NCI-H128 (cell line): ENCODE data around the gene ASCC2.
"Not testable (repeated sequence)": the region's sequence is repeated elsewhere in the genome, so short reads cannot be mapped to it uniquely, and the experiment has no call there.

Experiments
- DNase-seq: peaks from one replicate; lab custom pipeline; 2025; ENCODE audit not compliant: unreplicated experiment; lab: John Stamatoyannopoulos, UW

The ASCC2 gene

GRCh38 chr22:29837741-29838598 lies at the start of gene ASCC2:
Gene ASCC2 (minus strand): TSS chr22:29838274. CDS start chr22:29832325, 5,949 bp downstream.
- peak; percentile 90 for DNase-seq

GRCh38 chr22:29887358-29887757 lies 49.3 kb upstream of the ASCC2 start:
- no peak for DNase-seq

- DNase-seq: no peak
These were observed 48.5 kb upstream of the ASCC2 start for GRCh38 chr22:29886596-29886995.

- DNase-seq: no peak
These were observed 47.5 kb upstream of the ASCC2 start for GRCh38 chr22:29885610-29886009.

GRCh38 chr22:29883775-29884097 lies 45.7 kb upstream of the ASCC2 start:
- no peak for DNase-seq

- peak; percentile 61 for DNase-seq
These were observed 45.1 kb upstream of the ASCC2 start, which contains the start of gene MTMR3 for GRCh38 chr22:29883045-29883774. Gene MTMR3 (plus strand): TSS chr22:29883174. CDS start chr22:29971060, 87,886 bp downstream.

GRCh38 chr22:29882716-29883044 lies 44.6 kb upstream of the ASCC2 start:
- DNase-seq: no peak

- no peak for DNase-seq
These were observed 41.7 kb upstream of the ASCC2 start for GRCh38 chr22:29879753-29880152.

GRCh38 chr22:29877620-29878019 lies 39.5 kb upstream of the ASCC2 start:
- no peak for DNase-seq

- DNase-seq: no peak
These were observed 35.9 kb upstream of the ASCC2 start for GRCh38 chr22:29873943-29874342.

GRCh38 chr22:29872989-29873388 lies 34.9 kb upstream of the ASCC2 start:
- DNase-seq: no peak

- DNase-seq: no peak
These were observed 34.2 kb upstream of the ASCC2 start for GRCh38 chr22:29872144-29872893.

GRCh38 chr22:29871684-29872083 lies 33.6 kb upstream of the ASCC2 start:
- no peak for DNase-seq

- DNase-seq: no peak
These were observed 32.5 kb upstream of the ASCC2 start for GRCh38 chr22:29870574-29870973.

GRCh38 chr22:29867851-29868250 lies 29.8 kb upstream of the ASCC2 start:
- DNase-seq: no peak

- DNase-seq: no peak
These were observed 29.2 kb upstream of the ASCC2 start for GRCh38 chr22:29867260-29867659.

GRCh38 chr22:29865572-29865971 lies 27.5 kb upstream of the ASCC2 start:
- not testable (repeated sequence) for DNase-seq

GRCh38 chr22:29861672-29862297 lies 23.7 kb upstream of the ASCC2 start:
- no peak for DNase-seq

- no peak for DNase-seq
These were observed 22.1 kb upstream of the ASCC2 start for GRCh38 chr22:29860006-29860766.

- not testable (repeated sequence) for DNase-seq
These were observed 21.0 kb upstream of the ASCC2 start for GRCh38 chr22:29859030-29859429.
